ENCODE measurements around the gene KDM3B.

The KDM3B gene

DNA sequence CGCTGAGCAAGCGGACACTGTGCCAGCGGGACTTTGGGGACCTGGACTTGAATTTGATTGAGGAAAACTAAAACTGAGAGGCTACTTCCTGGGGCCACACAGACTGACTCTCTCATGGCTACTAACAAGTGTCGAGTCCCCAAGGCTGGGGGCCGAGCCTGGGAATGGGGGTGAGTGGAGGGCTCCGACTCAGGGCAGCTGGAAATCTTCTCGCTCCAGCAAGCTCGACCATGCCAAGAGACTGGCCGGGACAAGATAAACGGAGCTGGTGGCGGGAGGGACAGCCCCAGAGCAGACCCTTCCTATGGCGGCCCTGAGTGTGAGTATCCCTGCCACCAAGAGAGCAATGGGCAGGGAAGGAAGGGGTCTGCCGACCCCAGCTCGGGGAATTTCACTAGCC, 5.6 kb upstream of the KDM3B start:
- DNase-seq (ENCODE audit: low read depth in 2 of 2), result no peak

DNA sequence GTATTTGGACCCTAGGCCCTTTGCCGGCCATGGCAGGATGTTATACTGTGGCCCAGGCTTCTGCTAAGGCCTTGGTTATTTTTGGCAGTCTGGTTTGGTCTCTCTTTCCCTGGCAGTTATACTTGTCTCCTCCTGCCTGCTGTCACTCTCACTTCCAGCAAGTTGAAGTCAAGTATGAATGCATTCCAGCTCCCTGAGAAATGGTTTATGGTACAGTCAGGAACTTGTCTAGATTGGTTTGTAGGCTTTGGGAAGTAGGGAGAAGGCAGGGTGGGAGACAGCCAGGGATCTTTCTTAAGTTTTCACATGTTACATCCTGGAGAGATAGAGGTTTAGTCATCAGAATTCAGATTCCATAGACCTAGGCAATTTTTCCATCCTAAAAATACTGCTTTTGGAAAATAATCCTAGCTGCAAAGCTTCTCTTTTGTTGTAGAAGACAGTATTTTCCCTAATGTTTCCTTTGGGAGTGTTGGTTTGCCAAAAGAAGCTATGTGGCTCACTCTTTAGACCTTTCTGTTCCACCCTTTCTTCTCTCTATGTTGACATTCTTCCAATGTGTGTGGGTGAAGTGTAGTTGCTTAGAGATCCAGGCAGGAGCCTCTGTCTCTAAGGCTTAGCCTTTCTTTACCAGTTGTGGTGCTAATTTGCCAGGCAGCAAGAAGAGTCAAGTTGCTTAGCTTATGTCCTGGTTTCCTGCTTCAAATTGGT, 2.5 kb upstream of the KDM3B start:
- no peak for DNase-seq (ENCODE audit: low read depth in 2 of 2)

DNA sequence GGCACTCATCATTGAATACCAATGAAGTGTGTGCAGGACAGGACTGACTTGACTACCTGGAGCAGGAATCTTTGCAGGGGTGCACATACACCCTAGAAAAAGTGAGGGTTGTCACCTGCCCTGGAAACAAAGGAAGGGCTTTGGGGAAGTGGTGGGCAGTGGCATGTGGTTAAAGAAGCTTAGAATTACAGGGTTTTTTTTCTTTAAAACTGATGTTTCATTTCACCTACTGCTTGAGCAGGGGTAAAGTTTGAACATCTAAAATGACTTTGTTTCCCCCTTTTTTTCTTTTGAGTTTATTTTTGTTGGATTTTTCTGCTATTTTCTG, 2.0 kb upstream of the KDM3B start:
- DNase-seq (ENCODE audit: low read depth in 2 of 2), result no peak

DNA sequence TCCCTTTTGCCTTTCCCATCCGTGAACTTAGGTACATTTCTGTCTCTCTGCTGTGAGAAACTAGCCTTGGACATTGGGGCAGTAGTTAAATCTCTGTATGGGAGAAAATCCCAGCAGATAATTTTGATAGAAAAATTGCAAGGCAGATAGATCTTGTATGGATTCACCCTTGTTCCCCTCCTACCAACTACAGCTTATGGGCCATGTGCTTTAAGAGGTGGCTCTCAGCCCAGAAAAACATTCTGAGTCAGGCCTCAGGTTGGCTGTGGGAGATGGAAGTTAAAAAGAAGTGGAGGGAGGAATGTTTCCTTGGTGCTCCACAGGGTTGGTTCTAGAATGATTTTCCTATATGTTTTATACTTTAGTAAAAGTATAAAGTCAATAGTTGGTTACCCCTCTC, 1.4 kb upstream of the KDM3B start:
- DNase-seq (ENCODE audit: low read depth in 2 of 2), result no peak

DNA sequence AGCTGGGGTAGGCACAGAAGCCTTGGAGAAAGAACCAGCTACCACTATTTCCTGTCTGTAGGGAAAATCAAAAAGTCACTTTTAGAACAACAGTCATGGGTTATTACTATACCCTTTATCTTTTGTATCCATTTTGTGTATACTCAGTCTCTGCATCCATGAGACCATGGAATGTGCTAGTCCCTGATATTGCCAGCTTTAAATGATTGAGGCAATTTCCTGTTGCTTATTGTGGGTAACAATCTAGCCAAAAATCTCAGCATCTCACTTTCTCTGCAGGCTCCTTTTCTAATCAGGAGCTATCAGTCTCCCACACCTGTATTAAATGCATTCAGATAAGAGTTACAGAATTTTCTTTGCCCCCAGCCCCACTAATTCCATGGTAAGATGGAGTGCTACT, 968 bp upstream of the KDM3B start:
- no peak for DNase-seq (ENCODE audit: low read depth in 2 of 2)

DNA sequence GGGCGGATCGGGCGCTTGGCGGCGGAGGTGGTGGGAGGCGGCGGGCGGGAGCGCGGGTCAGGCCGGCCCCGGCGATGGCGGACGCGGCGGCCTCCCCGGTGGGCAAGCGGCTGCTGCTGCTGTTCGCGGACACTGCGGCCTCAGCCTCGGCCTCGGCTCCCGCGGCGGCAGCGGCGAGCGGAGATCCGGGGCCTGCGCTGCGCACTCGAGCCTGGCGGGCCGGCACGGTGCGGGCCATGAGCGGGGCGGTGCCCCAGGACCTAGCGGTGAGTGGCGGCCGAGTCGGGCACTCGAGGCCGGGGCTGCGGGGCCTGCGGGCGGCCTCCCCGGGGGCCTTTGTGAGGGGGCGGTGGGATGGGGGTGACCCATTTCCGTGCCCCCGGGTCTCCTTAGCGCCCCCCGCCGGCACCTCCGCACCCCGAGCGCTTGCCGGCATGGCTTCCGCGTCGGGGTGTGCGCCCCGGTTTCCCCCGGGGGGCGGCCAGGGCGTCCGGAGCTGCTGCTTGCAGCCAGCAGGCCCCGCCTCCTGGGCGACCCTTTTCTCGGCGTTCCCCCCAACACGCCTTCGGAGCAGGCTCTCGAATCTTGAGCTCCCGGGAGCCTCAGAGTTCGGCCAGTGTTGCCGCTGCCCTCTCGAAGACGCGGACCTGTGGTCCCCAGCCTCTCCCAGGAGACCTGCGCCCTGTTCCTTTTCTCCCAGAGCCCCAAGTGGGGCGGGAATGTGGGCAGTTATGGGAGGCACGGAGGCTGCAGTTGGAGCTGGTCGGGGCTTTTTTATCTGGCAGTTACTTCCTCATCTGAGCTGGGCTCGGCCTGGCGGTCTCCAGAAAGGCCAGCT, 456 bp downstream of the KDM3B start:
- peak; percentile 41 to 50 for DNase-seq (ENCODE audit: low read depth in 2 of 2)

DNA sequence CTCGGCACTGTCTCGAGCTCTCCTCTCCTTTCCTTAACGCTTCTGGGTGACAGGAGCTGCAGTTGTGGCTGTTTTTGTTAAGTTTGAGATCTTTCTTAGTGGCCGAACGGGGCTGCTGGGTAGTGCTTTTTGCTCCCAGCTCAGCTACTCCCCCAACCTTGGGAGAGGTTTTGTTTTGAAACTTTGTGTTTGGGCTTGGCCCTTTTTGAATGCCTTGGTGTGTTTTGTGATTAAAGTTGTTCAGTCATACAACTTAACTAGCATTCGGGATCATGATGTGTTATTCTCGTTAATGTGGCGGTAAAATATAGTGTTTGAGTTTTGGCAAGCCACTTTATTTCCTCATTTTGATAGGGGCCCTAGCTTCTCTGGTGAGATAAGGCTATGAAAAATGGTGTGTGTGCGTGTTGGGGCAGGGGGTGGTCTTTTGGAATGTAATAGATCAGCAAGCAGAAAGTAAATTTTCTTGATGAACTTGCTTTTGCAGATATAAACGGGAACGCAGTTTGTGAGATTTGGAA, 1.1 kb downstream of the KDM3B start:
- no peak for DNase-seq (ENCODE audit: low read depth in 2 of 2)

DNA sequence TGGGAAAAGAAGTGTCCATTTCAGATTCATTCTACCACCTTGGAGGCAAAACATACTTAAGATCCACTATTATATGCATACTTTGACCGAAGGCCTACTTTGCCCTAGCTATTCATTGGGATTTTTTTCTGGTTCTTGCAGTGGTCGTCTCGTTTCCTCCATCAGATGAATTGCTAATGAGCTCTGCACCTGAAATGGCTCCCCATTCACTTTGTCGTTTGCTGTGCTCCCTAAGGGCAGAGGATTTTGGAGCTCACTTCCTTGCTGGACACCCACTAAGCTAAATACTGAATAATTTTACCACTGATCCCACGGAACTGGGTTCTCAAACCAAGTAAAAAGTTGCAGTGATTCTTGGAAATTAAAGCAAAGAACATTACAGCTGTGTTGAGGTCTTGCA, 1.9 kb downstream of the KDM3B start:
- no peak for DNase-seq (ENCODE audit: low read depth in 2 of 2)

DNA sequence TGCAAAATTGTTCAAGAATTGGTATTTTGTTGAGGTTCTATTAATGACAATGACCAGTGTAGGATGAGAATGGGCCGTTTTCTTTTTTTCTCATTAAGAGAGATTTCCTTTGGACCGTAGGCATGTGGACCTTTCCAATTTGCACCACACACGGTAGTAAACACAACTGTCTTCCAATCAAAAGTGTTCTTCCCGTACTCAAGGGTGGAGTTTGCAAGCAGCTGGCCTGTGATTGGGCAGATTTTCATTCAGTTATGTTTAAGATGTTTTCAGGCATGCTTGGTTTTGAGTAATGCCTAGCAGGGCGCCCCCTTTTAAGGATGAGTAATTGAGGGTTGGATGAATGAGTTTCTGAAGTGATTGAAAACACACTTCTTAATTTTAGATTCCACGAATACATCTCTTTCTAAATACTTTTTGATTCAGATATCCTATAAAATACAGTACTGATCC, 2.5 kb downstream of the KDM3B start:
- no peak for DNase-seq (ENCODE audit: low read depth in 2 of 2)

DNA sequence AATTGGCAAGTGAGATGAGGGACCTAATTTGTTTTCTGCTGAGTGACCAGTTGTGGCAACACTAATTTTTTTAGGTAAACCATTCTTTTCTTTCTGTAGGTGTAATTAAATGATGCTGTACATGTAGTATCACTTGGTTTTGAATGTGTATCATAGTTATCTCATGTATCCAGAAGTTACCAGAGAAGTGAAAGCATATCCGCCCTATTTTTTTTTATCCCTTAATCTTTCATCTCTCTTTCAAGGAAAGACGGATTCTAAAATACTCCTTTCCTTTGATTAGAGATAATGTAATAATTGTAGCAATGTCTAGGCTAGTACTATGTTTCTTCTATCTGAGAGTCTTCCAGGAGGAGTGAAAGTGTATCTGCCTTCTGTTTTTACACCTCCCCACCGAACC, 7.1 kb downstream of the KDM3B start:
- DNase-seq (ENCODE audit: low read depth in 2 of 2), result no peak

DNA sequence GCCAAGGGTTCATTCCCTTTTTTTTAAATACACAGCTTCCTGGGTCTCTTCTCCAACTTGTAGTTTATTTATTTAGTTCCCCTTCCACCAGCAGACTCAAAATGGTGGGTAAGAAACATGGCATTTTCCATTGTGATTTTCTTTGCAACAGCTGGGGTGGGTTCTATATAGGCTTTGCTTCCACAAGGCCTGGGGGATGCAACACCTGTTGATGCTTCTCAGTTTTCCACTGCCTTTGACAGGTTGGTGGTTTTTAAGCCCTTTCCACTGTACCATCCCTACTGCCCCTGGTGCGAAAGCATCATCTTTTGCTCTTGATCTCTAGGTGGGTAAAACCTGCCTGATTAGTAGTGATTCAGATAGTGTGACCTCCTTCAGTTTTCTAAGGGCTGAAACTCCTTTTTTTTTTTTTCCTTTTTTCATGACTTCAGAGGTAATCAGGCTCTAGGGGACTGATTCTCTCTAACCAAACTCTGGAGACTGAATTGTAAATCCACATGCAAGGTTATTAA, 8.5 kb downstream of the KDM3B start:
- no peak for DNase-seq (ENCODE audit: low read depth in 2 of 2)

DNA sequence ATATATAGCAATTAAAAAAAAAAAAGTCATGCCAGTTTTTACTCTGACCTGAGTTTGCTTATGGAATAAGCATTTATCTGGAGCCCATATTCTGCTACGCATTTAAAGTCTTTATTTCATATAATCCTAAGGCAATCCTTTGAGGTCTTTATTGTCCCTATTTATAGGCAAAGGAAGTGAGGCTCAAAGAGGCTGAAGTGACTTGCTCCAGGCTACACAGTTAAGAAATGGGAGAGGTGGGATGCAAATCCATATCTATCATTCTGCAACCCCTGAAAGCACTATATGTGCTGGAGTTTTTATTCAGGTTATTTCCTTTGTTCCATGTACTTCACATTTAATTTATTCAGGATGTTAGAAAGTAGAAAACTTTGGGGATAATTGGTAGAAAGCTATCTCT, 12.1 kb downstream of the KDM3B start:
- DNase-seq (ENCODE audit: low read depth in 2 of 2), result no peak

DNA sequence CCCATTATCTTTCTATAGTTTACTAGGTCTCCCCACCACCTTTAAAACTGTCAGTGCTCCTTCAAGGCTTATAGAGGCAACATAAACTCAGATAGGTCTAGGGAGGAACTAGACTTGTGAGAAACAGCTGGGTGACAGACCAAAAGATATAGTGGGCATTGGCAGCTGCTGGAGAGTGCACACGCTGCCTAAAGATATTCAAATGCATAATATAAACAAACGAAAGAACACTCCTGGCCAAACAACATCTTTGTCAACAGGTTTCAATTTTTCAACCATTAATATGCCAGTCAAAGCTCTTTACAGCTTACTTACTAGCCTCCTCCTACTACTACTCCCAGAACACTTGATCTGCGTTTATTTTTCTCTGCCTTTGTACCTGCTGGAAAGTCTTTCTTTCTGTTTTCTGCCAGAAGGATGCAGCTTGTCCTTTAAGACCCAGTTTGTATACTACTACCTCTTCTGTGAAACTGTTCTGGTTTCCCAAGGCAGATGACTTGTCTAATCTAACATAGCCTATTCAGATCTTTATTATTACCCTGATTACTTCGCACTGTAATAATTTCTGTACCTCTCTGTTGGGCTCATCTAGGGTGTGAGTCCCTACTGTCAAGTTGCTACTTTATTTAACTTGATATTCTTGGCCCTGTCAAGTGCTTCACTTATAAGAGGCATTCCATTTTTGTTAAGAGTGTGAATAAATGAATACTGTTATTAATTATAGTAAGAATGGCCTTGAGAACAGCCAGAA, 14.3 kb downstream of the KDM3B start:
- no peak for DNase-seq (ENCODE audit: low read depth in 2 of 2)

DNA sequence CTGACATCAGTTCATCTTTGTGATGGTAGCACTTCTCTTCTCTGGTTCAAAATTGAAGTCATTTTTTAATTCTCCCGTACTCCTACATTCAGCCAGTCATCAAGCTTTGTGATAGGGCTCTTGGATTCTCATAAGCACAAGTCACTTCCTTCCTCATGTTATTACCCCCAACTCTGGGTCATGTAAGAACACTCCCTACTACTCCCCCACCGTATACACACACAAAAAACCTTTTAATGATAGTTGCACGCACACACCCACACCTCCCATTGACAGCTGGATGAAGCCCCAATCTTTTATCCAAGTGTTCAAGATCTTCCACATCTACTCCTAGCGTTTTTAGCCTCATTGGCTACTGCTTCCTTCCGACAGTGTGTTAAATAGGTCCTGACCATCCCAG, 16.8 kb downstream of the KDM3B start:
- no peak for DNase-seq (ENCODE audit: low read depth in 2 of 2)

DNA sequence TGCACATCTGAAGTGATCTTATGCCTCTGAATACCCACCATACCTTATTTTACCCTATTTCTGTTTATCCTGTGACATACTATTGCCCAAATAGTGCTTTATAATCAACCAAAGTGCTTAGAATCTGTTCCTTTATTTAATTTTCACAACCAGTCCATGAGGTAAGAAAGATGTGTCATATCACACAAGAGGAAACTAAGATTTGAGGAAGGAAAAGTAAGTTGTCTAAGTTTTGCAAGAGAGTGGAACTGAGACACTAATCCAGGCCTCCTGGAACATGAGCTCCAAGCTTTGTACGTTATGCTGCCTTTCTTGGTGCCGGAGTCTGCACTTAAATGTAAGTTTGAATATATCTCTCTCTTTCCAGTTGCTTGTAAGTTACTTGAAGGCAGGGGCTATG, 17.2 kb downstream of the KDM3B start:
- DNase-seq (ENCODE audit: low read depth in 2 of 2), result no peak

DNA sequence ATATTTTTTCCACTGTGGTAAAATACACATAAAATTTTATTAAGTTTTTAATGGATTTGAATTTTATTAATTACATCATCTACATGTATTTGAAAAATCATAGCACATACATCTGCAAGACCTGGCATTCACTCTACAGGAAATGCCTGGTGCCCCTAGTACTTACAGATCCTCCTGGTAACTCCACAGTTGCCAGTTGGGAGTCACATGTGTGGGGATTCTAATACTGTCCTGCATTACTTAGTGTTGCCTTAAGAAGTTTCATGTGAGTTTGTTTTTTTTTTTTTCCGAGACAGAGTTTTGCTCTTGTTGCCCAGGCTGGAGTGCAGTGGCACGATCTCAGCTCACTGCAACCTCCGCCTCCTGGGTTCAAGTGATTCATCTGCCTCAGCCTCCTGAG, 18.1 kb downstream of the KDM3B start:
- DNase-seq (ENCODE audit: low read depth in 2 of 2), result no peak

DNA sequence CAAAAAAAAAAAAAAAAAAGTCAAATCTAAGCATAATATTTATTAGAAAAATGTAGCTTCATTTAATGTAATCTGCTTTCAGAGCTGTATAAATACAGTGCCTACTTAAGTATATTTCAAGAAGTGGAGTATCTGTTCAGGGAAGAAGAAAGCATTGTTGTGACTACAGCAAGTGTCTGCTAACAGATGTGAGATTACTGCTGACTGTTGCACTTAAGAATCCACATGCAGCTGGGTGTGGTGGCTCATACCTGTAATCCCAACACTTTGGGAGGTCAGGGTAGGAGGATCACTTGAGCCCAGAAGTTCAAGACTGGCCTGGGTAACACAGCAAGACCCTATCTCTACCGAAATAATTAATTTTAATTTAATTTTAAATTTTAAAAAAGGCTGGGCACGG, 19.0 kb downstream of the KDM3B start:
- DNase-seq (ENCODE audit: low read depth in 2 of 2), result no peak

DNA sequence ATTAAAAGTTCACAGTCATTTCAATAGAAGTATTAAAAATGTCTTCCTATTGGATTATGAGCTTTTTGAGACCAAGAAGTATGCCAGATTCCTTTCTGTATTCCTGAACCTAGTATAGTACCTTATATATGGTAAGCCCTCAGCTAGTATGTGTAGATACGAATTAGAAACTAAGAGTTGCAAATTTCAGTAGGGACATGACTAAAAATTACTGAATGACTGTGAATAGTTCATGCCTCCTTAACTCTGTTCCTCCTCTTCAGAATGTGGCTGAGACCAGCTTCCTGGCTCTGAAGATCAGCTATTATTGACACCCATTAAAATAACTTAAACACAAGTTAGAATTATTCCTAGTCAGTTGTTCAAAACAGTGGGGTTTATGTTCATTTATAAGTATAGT, 19.7 kb downstream of the KDM3B start:
- no peak for DNase-seq (ENCODE audit: low read depth in 2 of 2)

DNA sequence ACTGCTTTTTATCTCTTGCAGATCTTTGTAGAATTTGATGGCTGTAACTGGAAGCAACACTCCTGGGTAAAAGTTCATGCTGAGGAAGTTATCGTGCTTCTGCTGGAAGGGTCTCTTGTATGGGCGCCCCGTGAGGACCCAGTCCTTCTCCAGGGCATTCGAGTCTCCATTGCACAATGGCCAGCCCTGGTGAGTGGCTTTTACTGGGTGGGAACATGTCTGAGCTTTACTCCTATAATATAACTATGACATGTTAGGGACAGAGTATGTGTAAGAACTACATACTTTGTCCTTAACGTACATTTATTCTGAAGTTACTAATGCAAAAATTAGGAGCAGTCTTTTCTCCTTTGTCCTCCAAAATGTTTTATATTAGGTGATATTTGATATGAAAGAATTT, 20.2 kb downstream of the KDM3B start:
- DNase-seq (ENCODE audit: low read depth in 2 of 2), result no peak

DNA sequence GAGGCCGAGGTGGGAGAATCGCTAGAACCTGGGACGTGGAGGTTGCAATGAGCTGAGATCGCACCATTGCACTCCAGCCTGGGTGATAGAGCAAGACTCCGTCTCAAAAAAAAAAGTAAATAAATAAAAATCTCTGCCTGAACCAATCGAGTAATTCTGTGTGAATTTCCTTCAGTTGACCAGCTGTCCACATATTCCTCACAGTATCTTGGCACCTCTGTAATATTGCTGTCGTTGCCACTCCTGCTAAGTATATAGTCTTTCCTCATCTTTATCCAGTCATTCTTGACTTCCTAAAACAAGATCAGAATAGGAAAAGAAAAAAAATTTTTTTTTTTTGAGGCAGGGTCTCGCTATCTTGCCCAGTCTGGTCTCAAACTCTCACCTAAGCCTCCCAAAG, 29.9 kb downstream of the KDM3B start:
- no peak for DNase-seq (ENCODE audit: low read depth in 2 of 2)

DNA sequence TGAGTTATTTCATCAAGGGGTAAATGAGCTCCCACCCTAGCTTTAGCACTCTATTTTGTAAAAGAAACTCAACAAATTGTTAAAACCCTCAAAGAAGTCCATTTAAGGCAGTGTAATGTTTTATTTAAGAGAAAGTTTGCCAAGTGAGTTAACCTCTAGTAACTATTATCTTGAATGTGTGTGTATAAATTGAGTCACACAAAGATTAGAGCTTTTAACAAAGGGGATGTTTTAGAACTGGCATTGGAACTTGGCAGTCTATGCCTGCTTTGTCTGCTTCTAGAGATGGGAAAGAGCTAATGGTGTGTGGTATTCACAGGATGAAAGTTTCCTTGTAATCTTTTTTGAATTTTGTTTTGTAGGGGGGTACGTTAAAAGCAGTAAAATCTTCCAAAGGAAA, 33.2 kb downstream of the KDM3B start:
- DNase-seq (ENCODE audit: low read depth in 2 of 2), result no peak

DNA sequence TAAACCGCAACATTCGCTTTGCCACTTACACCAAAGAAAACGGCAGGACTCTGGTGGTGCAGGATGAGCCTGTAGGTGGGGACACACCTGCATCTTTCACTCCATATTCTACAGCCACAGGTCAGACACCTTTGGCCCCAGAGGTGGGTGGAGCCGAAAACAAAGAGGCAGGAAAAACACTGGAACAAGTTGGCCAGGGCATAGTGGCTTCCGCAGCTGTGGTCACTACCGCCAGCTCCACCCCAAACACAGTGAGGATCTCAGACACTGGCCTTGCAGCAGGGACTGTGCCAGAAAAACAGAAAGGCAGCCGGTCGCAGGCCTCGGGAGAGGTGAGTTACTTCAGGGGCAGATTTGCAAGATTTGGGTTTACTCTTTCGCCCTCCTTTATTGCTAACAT, 33.8 kb downstream of the KDM3B start:
- DNase-seq (ENCODE audit: low read depth in 2 of 2), result no peak
